ENCODE data around the gene NSFL1C. TPM values are rescaled to one million over a fixed set of nuclear protein-coding genes. Genes with fewer than 3 reads are reported as not detected.

Gene NSFL1C
- total RNA-seq, 1 experiment from 2014 or later, result 151 TPM

Other genes with a start within 250 kb of the NSFL1C start
- gene RAD21L1, start 240.8 kb downstream of the NSFL1C start, total RNA-seq (2021), result 0.60 TPM in 1 of 2 replicates, not detected in the other
- 3.4 and 4.0 TPM in 2 replicates for gene SNPH, start 200.6 kb downstream of the NSFL1C start, total RNA-seq (2021)
- gene SDCBP2, start 137.7 kb downstream of the NSFL1C start, total RNA-seq (2021), result 12.3 and 14.8 TPM in 2 replicates
- gene FKBP1A, start 73.8 kb downstream of the NSFL1C start, total RNA-seq (2021), result 248 and 320 TPM in 2 replicates
- 4.5 and 7.1 TPM in 2 replicates for gene SIRPB2, start 24.6 kb upstream of the NSFL1C start, total RNA-seq (2021)
- 0.37 and 0.53 TPM in 2 replicates for gene SIRPD, start 90.9 kb upstream of the NSFL1C start, total RNA-seq (2021)
- gene SIRPB1, start 153.2 kb upstream of the NSFL1C start, total RNA-seq (2021), result 4.1 and 7.6 TPM in 2 replicates
- gene SIRPG, start 190.9 kb upstream of the NSFL1C start, total RNA-seq (2021), result 2.1 TPM in 2 replicates